DMS153 (cell line): ENCODE results near the gene MMP11.

ENCODE experiments used
- DNase-seq: peaks from one replicate; lab custom pipeline; 2025; lab: John Stamatoyannopoulos, UW

Gene MMP11

GRCh38 chr22:23829845-23830372, 57.3 kb downstream of the MMP11 start:
- DNase-seq: no peak

GRCh38 chr22:23831261-23831660, 58.6 kb downstream of the MMP11 start:
- DNase-seq: no peak

- no peak for DNase-seq
Measured at GRCh38 chr22:23831781-23832180, 59.1 kb downstream of the MMP11 start.

- no peak for DNase-seq
Measured at GRCh38 chr22:23832226-23833016, 59.8 kb downstream of the MMP11 start.

- DNase-seq: no peak
Measured at GRCh38 chr22:23833017-23833751, 60.5 kb downstream of the MMP11 start.
